ENCODE results near the gene ATAT1.

Gene ATAT1

GRCh38 chr6:30626484-30627366 lies at the start of gene ATAT1:
Gene ATAT1 (plus strand): TSS chr6:30626874.
- DNase-seq = peak; percentile 82

- DNase-seq = no peak
Observed at GRCh38 chr6:30578051-30578450, 48.6 kb upstream of the ATAT1 start.

GRCh38 chr6:30583921-30584320 lies 42.8 kb upstream of the ATAT1 start:
- DNase-seq = no peak

GRCh38 chr6:30589754-30590358 lies 36.8 kb upstream of the ATAT1 start:
- DNase-seq = no peak

GRCh38 chr6:30590509-30590908 lies 36.2 kb upstream of the ATAT1 start:
- no peak for DNase-seq

- no peak for DNase-seq
Observed at GRCh38 chr6:30591008-30591407, 35.7 kb upstream of the ATAT1 start.

- DNase-seq = no peak
Observed at GRCh38 chr6:30592287-30592686, 34.4 kb upstream of the ATAT1 start.

GRCh38 chr6:30597315-30598144 lies 29.1 kb upstream of the ATAT1 start:
- DNase-seq = peak; percentile 36

- DNase-seq = no peak
Observed at GRCh38 chr6:30598912-30599624, 27.6 kb upstream of the ATAT1 start.

GRCh38 chr6:30599625-30600324 lies 26.9 kb upstream of the ATAT1 start:
- DNase-seq = no peak

- no peak for DNase-seq
Observed at GRCh38 chr6:30600451-30600961, 26.2 kb upstream of the ATAT1 start.

- DNase-seq = no peak
Observed at GRCh38 chr6:30601436-30601814, 25.2 kb upstream of the ATAT1 start.

- no peak for DNase-seq
Observed at GRCh38 chr6:30601815-30602641, 24.6 kb upstream of the ATAT1 start.

- DNase-seq = no peak
Observed at GRCh38 chr6:30603961-30604360, 22.7 kb upstream of the ATAT1 start.

GRCh38 chr6:30610065-30610464 lies 16.6 kb upstream of the ATAT1 start:
- no peak for DNase-seq

GRCh38 chr6:30611150-30611855 lies 15.4 kb upstream of the ATAT1 start:
- no peak for DNase-seq

GRCh38 chr6:30611856-30612194 lies 14.8 kb upstream of the ATAT1 start:
- DNase-seq = no peak

- DNase-seq = no peak
Observed at GRCh38 chr6:30612213-30612612, 14.5 kb upstream of the ATAT1 start.

GRCh38 chr6:30612687-30613248 lies 13.9 kb upstream of the ATAT1 start:
- no peak for DNase-seq
